ENCODE results near the gene SIAH3. TPM values are rescaled to one million over a fixed set of nuclear protein-coding genes. Genes with fewer than 3 reads are reported as not detected.

SIAH3 gene
- total RNA-seq, 1 experiment from 2014 or later, result not detected

GRCh38 chr13:45895881-45896280 lies 44.3 kb upstream of the SIAH3 start:
- no peaks in the 10 kb centered on the region for H3K79me2 ChIP-seq (ENCODE audit: insufficient read depth, low read length)
- no peaks in the 10 kb centered on the region for H4K20me1 ChIP-seq (ENCODE audit: insufficient read depth)
- H3K4me1 ChIP-seq (ENCODE audit: control insufficient read depth in 1 of 2, insufficient read depth in 2 of 2, low read length in 2 of 2), result no peaks in the 10 kb centered on the region
- H3K9ac ChIP-seq (ENCODE audit: low read length), result no peak overlapping the region
- no peak overlapping the region for H3K4me2 ChIP-seq (ENCODE audit: low read length)
- ChIA-PET RAD21 (ENCODE audit: low non-redundant PET in 1 of 2, low total read pairs in 2 of 2, uncharacterized antibody in 2 of 2, unreplicated experiment in 2 of 2) (no interaction called here), CTCF (no interaction called here), POLR2A (no interaction called here)
- BruUV-seq (replicated peaks), result no TSS peak
- H3K9me2 ChIP-seq (ENCODE audit: insufficient read depth), result no peaks in the 10 kb centered on the region
- H3K27ac ChIP-seq (ENCODE audit: low read depth, low read length), result no peak overlapping the region
- ATAC-seq (no peak), DNase-seq (ENCODE audit: low read depth, low spot score) (no peak)
- no peaks in the 10 kb centered on the region for H3K9me3 ChIP-seq (ENCODE audit: control insufficient read depth in 1 of 2, insufficient read depth in 1 of 2, low read depth in 1 of 2, low read length in 2 of 2)
- TF ChIP-seq EGR1 (IDR thresholded peaks at IDR 0.05; ENCODE audit: low read depth) (no peak), REST (IDR thresholded peaks at IDR 0.05; ENCODE audit: low read depth) (no peak), ATF3 (IDR thresholded peaks at IDR 0.05) (no peak), RAD21 (IDR thresholded peaks at IDR 0.05; ENCODE audit: low read depth) (no peak), POLR2A (IDR thresholded peaks at IDR 0.05; ENCODE audit: borderline replicate concordance, extremely low read depth, insufficient read depth, insufficient read length) (no peak), FOSL1 (IDR thresholded peaks at IDR 0.05; ENCODE audit: low read depth) (no peak), ZBTB33 (IDR thresholded peaks at IDR 0.05; ENCODE audit: extremely low read depth, insufficient replicate concordance, low read length) (no peak), ZNF274 (IDR thresholded peaks at IDR 0.05; ENCODE audit: low read depth, low read length) (no peak), CBX3 (IDR thresholded peaks at IDR 0.05; ENCODE audit: low read depth) (no peak)
- H3K4me3 ChIP-seq (replicated peaks in 1 of 2; ENCODE audit: low read depth in 1 of 2, low read length in 2 of 2), result no peak overlapping the region
- no peak overlapping the region for H2AFZ ChIP-seq (ENCODE audit: low read depth, low read length, poor library complexity, severe bottlenecking)
- H3K27me3 ChIP-seq (ENCODE audit: insufficient read depth, low read length), result peaks cover 24% of the 10 kb centered on the region; the same call in 1 of the 2 replicates
- intact Hi-C loops (cut with micrococcal nuclease), result no loop called here
- H3K36me3 ChIP-seq (ENCODE audit: control insufficient read depth in 1 of 2, insufficient read depth in 2 of 2, low read length in 2 of 2), result no peaks in the 10 kb centered on the region
